Measurements from ENCODE around the gene PBX1. TPM values are rescaled to one million over a fixed set of nuclear protein-coding genes. Genes with fewer than 3 reads are reported as not detected.
A peak's percentile ranks its signal among the peaks of the same experiment; 100 is the strongest.

The PBX1 gene
- total and polyA plus RNA-seq, 2 experiments from 2014 or later = 40.0 to 104 TPM

- Mint-ChIP-seq H3K4me1 (peaks cover 83% of the 10 kb centered on the region), H3K4me3 (peak overlapping the region; percentile 63), H3K9me3 (no peaks in the 10 kb centered on the region), H3K36me3 (ENCODE audit: low read depth) (peaks cover 28% of the 10 kb centered on the region), H3K27me3 (ENCODE audit: insufficient read depth, low read depth, poor library complexity) (peaks cover 9% of the 10 kb centered on the region), H3K27ac (peak overlapping the region; percentile 94)
- Histone ChIP-seq H4K20me1 (replicated peaks; ENCODE audit: insufficient read depth) (peaks cover 7% of the 10 kb centered on the region; the same call in 1 of the 2 replicates), H3K9me2 (ENCODE audit: insufficient read depth) (no peaks in the 10 kb centered on the region), H3F3A (replicated peaks; ENCODE audit: low read depth) (no peaks in the 10 kb centered on the region), H3K79me2 (replicated peaks; ENCODE audit: insufficient read depth) (peaks cover 80% of the 10 kb centered on the region), H2AFZ (no peak overlapping the region), H3K36me3 (ENCODE audit: insufficient read depth) (no peaks in the 10 kb centered on the region), H3K27me3 (ENCODE audit: insufficient read depth) (no peaks in the 10 kb centered on the region), H3K4me3 (peak overlapping the region; percentile 27; the same call in 1 of the 2 replicates), H3K4me1 (ENCODE audit: insufficient read depth) (peaks cover 84% of the 10 kb centered on the region), H3K4me2 (peak overlapping the region; percentile 63), H3K27ac (ENCODE audit: low read depth) (peak overlapping the region; percentile 90)
- ATAC-seq (peak; percentile 22), DNase-seq (ENCODE audit: low spot score) (no peak)
- TF ChIP-seq NANOG (IDR thresholded peaks at IDR 0.05; ENCODE audit: borderline replicate concordance) (no peak), CTCF (conservative IDR thresholded peaks at IDR 0.05; ENCODE audit: low read depth in 2 of 2) (no peak), ZNF114 (CRISPR knock-in tag; IDR thresholded peaks at IDR 0.05) (no peak), POLR2AphosphoS5 (IDR thresholded peaks at IDR 0.05; ENCODE audit: low read depth) (no peak), STAT1 (IDR thresholded peaks at IDR 0.05; ENCODE audit: unreplicated experiment) (no peak), JUNB (IDR thresholded peaks at IDR 0.05; ENCODE audit: unreplicated experiment) (no peak)
These were observed 42.6 kb downstream of the PBX1 start for GRCh38 chr1:164601399-164602100.

- H3K4me3 ChIP-seq = peak overlapping the region; percentile 28
- Mint-ChIP-seq H3K36me3 (ENCODE audit: low read depth) (peaks cover 29% of the 10 kb centered on the region), H3K27ac (peak overlapping the region; percentile 94), H3K4me3 (peak overlapping the region; percentile 63), H3K27me3 (ENCODE audit: insufficient read depth, low read depth, poor library complexity) (peaks cover 12% of the 10 kb centered on the region), H3K4me1 (peaks cover 86% of the 10 kb centered on the region), H3K9me3 (no peaks in the 10 kb centered on the region)
- H3K79me2 ChIP-seq (replicated peaks; ENCODE audit: insufficient read depth) = peaks cover 80% of the 10 kb centered on the region
- no peaks in the 10 kb centered on the region for H3K9me2 ChIP-seq (ENCODE audit: insufficient read depth)
- peak; percentile 94 for DNase-seq (ENCODE audit: low spot score)
- H3K36me3 ChIP-seq (ENCODE audit: insufficient read depth) = no peaks in the 10 kb centered on the region
- peaks cover 11% of the 10 kb centered on the region for H4K20me1 ChIP-seq (replicated peaks; ENCODE audit: insufficient read depth)
- no peaks in the 10 kb centered on the region for H3F3A ChIP-seq (replicated peaks; ENCODE audit: low read depth)
- peak overlapping the region; percentile 63 for H3K4me2 ChIP-seq
- peaks cover 85% of the 10 kb centered on the region for H3K4me1 ChIP-seq (ENCODE audit: insufficient read depth)
- no peak overlapping the region for H2AFZ ChIP-seq
- ATAC-seq = peak; percentile 86
- H3K27me3 ChIP-seq (ENCODE audit: insufficient read depth) = no peaks in the 10 kb centered on the region
- peak overlapping the region; percentile 90 for H3K27ac ChIP-seq (ENCODE audit: low read depth)
- TF ChIP-seq NANOG (IDR thresholded peaks at IDR 0.05; ENCODE audit: borderline replicate concordance) (no peak), CREB1 (CRISPR knock-in tag; IDR thresholded peaks at IDR 0.05; ENCODE audit: low read depth) (no peak; the same call in 1 of the 2 replicates), EZH2 (IDR thresholded peaks at IDR 0.05; ENCODE audit: low read depth, unreplicated experiment) (no peak), STAT1 (IDR thresholded peaks at IDR 0.05; ENCODE audit: unreplicated experiment) (no peak), ETS1 (IDR thresholded peaks at IDR 0.05) (no peak), JUNB (IDR thresholded peaks at IDR 0.05; ENCODE audit: unreplicated experiment) (no peak), ZNF114 (CRISPR knock-in tag; IDR thresholded peaks at IDR 0.05) (no peak), CTCF (conservative IDR thresholded peaks at IDR 0.05; ENCODE audit: low read depth in 2 of 2) (no peak), POLR2AphosphoS5 (IDR thresholded peaks at IDR 0.05; ENCODE audit: low read depth) (no peak)
These were observed 43.1 kb downstream of the PBX1 start for GRCh38 chr1:164602101-164602422.

Measured in GM23338 (cell line).